ENCODE measurements around the gene KDM7A. TPM values are rescaled to one million over a fixed set of nuclear protein-coding genes. Genes with fewer than 3 reads are reported as not detected.
A peak's percentile ranks its signal among the peaks of the same experiment; 100 is the strongest.

The KDM7A gene
- total and polyA plus RNA-seq, 9 of the 15 experiments (the other 6 are each of a cell fraction or from before 2014, with no cell fraction given), result 0.90 to 8.4 (median 7.0) TPM

GRCh38 chr7:140062528-140063299, 114.1 kb downstream of the KDM7A start, which contains the start of gene PARP12:
PARP12 (minus strand) TSS chr7:140062951; CDS start chr7:140062847, 104 bp downstream.
- peak within 1 kb of the TSS; percentile 60 for H3K4me3 ChIP-seq
- peak within 1 kb of the TSS; percentile 79 for H3K4me2 ChIP-seq (ENCODE audit: insufficient read depth, low read length)
- H3K9me1 ChIP-seq (ENCODE audit: control insufficient read depth, insufficient read depth, low read length), result no peaks in the 10 kb centered on the region
- peaks cover 2% of the 10 kb centered on the region; the same call in 1 of the 3 replicates for H3K36me3 ChIP-seq (ENCODE audit: control insufficient read depth, insufficient read depth, low read length)
- ATAC-seq (peak; percentile 90), FAIRE-seq (no peak), DNase-seq (ENCODE audit: extremely low read depth in 1 of 4, low spot score in 3 of 4) (peak; percentile 93 to 97 (median 96))
- ChIA-PET POLR2A (interaction anchor here (0.5 to 1.2 kb wide), 7 partner anchors 9 to 845 kb away, joined by 3 to 10 read pairs (median 3); no protein-coding TSS in a partner anchor), CTCF (ENCODE audit: low intra/inter-chr PET ratio) (no interaction called here)
- H3K79me2 ChIP-seq (ENCODE audit: control insufficient read depth, insufficient read depth, low read length), result peaks cover 37% of the 10 kb centered on the region
- peak within 1 kb of the TSS; percentile 99 for H2AFZ ChIP-seq (ENCODE audit: low read depth, low read length)
- H3K27me3 ChIP-seq (ENCODE audit: control insufficient read depth in 2 of 2, insufficient read depth in 2 of 2, low read length in 2 of 2), result no peaks in the 10 kb centered on the region
- in situ Hi-C loops (cut with MboI), result no loop called here
- H3K4me1 ChIP-seq (replicated peaks in 1 of 2; ENCODE audit: control insufficient read depth in 2 of 2, insufficient read depth in 2 of 2, low read length in 2 of 2), result peaks cover 28 to 45% of the 10 kb centered on the region in 2 experiments
- no peaks in the 10 kb centered on the region for H4K20me1 ChIP-seq (replicated peaks; ENCODE audit: control insufficient read depth, insufficient read depth, low read length)
- peak within 1 kb of the TSS; percentile 79 for H3K27ac ChIP-seq (ENCODE audit: extremely low read depth, low read depth, low read length)
- H3K9me3 ChIP-seq (replicated peaks; ENCODE audit: control insufficient read depth, insufficient read depth, low read depth, low read length), result peaks cover 13% of the 10 kb centered on the region
- 2% methylated on average over 97 of the region's 106 CpGs for WGBS (ENCODE audit: insufficient coverage, low coverage, missing lambda C conversion rate)
- intact Hi-C loops (cut with micrococcal nuclease), result loop anchor here (5.0 kb wide), 1 partner anchor 260 kb away; no protein-coding TSS in a partner anchor
- no TSS peak for BruUV-seq (replicated peaks)
- peak within 1 kb of the TSS; percentile 74 to 95 for H3K9ac ChIP-seq (ENCODE audit: insufficient read depth in 1 of 2, low read depth in 2 of 2, low read length in 2 of 2)
- TF ChIP-seq ZNF75A (CRISPR knock-in tag; IDR thresholded peaks at IDR 0.05), result no peak
- TF ChIP-seq ZNF146 (CRISPR knock-in tag; IDR thresholded peaks at IDR 0.05; ENCODE audit: unreplicated experiment), result no peak
- TF ChIP-seq SETDB1 (IDR thresholded peaks at IDR 0.05; ENCODE audit: low read length), result peak; percentile 18
- peak; percentile 99 for TF ChIP-seq ARID4B (CRISPR knock-in tag; IDR thresholded peaks at IDR 0.05)
- no peak for TF ChIP-seq ZNF311 (CRISPR knock-in tag; IDR thresholded peaks at IDR 0.05)
- TF ChIP-seq DEAF1 (CRISPR knock-in tag; IDR thresholded peaks at IDR 0.05), result peak; percentile 72
- TF ChIP-seq, protein P1, sequence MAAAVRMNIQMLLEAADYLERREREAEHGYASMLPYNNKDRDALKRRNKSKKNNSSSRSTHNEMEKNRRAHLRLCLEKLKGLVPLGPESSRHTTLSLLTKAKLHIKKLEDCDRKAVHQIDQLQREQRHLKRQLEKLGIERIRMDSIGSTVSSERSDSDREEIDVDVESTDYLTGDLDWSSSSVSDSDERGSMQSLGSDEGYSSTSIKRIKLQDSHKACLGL (CRISPR knock-in tag; IDR thresholded peaks at IDR 0.05; ENCODE audit: borderline replicate concordance, poor library complexity, severe bottlenecking), result no peak
- TF ChIP-seq TCF7L2 (IDR thresholded peaks at IDR 0.05; ENCODE audit: low read depth, low read length), result no peak
- no peak for TF ChIP-seq TBP (optimal IDR thresholded peaks at IDR 0.05; ENCODE audit: low read depth, low read length)
- TF ChIP-seq CLOCK (CRISPR knock-in tag; IDR thresholded peaks at IDR 0.05; ENCODE audit: borderline replicate concordance), result no peak
- TF ChIP-seq BCL6 (CRISPR knock-in tag; IDR thresholded peaks at IDR 0.05), result no peak
- TF ChIP-seq HDAC8 (tag; IDR thresholded peaks at IDR 0.05), result 0 out of 2 replicates have a peak, but pooled peaks have one; percentile 66

Measured in K562 (cell line).